Measurements from ENCODE around the gene CCL24. TPM values are rescaled to one million over a fixed set of nuclear protein-coding genes. Genes with fewer than 3 reads are reported as not detected.
"Not testable (repeated sequence)": the region's sequence is repeated elsewhere in the genome, so short reads cannot be mapped to it uniquely, and the experiment has no call there.

Gene CCL24
- total RNA-seq, 1 experiment from 2014 or later = not detected

DNA sequence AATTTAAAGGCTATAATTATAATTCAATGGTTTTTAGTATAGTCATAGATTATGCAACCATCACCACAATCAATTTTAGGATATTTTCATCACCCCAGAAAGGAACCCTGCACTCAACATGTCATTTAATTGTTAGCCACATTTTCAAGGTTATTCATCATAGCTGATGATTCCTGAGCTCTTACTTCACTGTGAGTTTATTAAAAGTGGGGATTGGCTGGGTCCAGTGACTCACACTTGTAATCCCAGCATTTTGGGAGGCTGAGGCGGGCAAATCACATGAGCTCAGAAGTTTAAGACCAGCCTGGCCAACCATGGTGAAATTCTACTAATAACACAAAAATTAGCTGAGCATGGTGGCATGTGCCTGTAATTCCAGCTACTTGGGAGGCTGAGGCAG, 42.4 kb downstream of the CCL24 start (continued):
- TF ChIP-seq GRHL2 (CRISPR knock-in tag; IDR thresholded peaks at IDR 0.05; ENCODE audit: insufficient replicate concordance, severe bottlenecking) = no peak
- TF ChIP-seq FOXJ3 (CRISPR knock-in tag; IDR thresholded peaks at IDR 0.05; ENCODE audit: borderline replicate concordance) = no peak
- no peak for TF ChIP-seq TEAD4 (CRISPR knock-in tag; IDR thresholded peaks at IDR 0.05)
- TF ChIP-seq ZNF671 (CRISPR knock-in tag; IDR thresholded peaks at IDR 0.05) = no peak
- no peak for TF ChIP-seq GTF2I (CRISPR knock-in tag; conservative IDR thresholded peaks at IDR 0.05)

DNA sequence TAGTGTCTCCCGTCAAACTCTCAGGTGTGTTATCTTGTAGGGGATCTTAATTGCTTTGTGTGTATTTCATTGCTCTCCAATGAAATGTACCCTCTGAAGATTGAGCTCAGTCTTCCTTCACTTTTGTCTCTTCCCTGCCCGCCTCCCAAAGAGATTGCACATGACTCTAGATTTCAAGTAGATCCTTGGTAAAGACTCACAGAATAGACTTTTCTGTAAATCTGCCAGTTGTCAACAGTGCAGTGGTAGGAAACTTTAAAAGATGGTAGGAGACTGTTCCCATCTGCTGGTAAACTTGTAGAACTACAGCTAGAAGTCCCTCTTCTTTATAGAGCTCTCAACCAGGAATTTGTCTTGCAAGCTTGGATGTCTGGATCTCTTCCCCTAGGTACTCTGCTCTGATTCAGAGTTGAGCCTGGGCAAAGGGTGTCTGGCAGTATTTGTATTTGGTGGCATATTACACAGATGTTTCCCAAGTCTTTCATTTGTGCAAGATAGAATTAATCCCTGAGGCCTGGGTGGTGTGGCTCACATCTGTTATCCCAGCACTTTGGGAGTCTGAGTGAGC, 51.2 kb downstream of the CCL24 start:
- ATAC-seq = peak; percentile 95
- Mint-ChIP-seq H3K36me3 (no peaks in the 10 kb centered on the region), H3K27ac (peak overlapping the region; percentile 22; the same call in 1 of the 2 replicates), H3K4me3 (no peak overlapping the region), H3K27me3 (ENCODE audit: low read depth) (no peaks in the 10 kb centered on the region; the same call in 1 of the 2 replicates), H3K9me3 (peaks cover 9% of the 10 kb centered on the region), H3K4me1 (peaks cover 2% of the 10 kb centered on the region)
- POLR2A ChIA-PET = no interaction called here
- TF ChIP-seq, protein P1, sequence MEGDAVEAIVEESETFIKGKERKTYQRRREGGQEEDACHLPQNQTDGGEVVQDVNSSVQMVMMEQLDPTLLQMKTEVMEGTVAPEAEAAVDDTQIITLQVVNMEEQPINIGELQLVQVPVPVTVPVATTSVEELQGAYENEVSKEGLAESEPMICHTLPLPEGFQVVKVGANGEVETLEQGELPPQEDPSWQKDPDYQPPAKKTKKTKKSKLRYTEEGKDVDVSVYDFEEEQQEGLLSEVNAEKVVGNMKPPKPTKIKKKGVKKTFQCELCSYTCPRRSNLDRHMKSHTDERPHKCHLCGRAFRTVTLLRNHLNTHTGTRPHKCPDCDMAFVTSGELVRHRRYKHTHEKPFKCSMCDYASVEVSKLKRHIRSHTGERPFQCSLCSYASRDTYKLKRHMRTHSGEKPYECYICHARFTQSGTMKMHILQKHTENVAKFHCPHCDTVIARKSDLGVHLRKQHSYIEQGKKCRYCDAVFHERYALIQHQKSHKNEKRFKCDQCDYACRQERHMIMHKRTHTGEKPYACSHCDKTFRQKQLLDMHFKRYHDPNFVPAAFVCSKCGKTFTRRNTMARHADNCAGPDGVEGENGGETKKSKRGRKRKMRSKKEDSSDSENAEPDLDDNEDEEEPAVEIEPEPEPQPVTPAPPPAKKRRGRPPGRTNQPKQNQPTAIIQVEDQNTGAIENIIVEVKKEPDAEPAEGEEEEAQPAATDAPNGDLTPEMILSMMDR (IDR thresholded peaks at IDR 0.05) = peak; percentile 40; the same call in 1 of the 2 replicates
- TF ChIP-seq GABPB1 (CRISPR knock-in tag; IDR thresholded peaks at IDR 0.05) = no peak
- CTCF ChIA-PET = interaction anchor here (0.6 to 1.7 kb wide), 37 partner anchors 9 to 409 kb away, joined by 3 to 25 read pairs (median 5); partner anchors contain the start of gene POM121C
- no peak for DNase-seq (ENCODE audit: low spot score)

DNA sequence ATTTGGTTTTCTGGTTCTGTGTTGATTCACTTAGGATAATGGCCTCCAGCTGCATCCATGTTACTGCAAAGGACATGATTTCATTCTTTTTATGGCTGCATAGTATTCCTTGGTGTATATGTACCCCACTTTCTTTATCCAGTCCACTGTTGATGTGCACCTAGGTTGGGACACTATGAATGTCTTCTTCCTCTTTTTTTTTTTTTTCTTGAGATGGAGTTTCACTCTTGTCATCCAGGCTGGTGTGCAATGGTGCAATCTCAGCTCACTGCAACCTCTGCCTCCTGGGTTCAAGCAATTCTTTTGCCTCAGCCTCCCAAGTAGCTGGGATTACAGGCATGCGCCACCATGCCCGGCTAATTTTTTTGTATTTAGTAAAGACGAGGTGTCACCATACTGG, 51.8 kb downstream of the CCL24 start:
- H3K4me3 Mint-ChIP-seq; H3K4me1 Mint-ChIP-seq; H3K27ac Mint-ChIP-seq; H3K9me3 Mint-ChIP-seq; H3K27me3 Mint-ChIP-seq (ENCODE audit: low read depth); ATAC-seq; H3K36me3 Mint-ChIP-seq; POLR2A ChIA-PET; DNase-seq (ENCODE audit: low spot score): not testable (repeated sequence)
- CTCF ChIA-PET = interaction anchor here (1.0 to 1.7 kb wide), 13 partner anchors 9 to 276 kb away, joined by 3 to 25 read pairs (median 5); partner anchors contain the start of gene POM121C

Other genes starting within 250 kb of the CCL24 start
- gene HIP1, start 74.9 kb downstream of the CCL24 start, total RNA-seq (2021) = 75.8 to 86.3 TPM (median 85.0 TPM) in 3 replicates
- gene CCL26, start 41.6 kb downstream of the CCL24 start, total RNA-seq (2021) = 9.8 to 19.5 TPM (median 18.5 TPM) in 3 replicates
- 31.4 to 35.5 TPM (median 34.3 TPM) in 3 replicates for gene RHBDD2, start 65.2 kb upstream of the CCL24 start, total RNA-seq (2021)
- gene POR, start 101.3 kb upstream of the CCL24 start, total RNA-seq (2021) = 151 to 178 TPM (median 169 TPM) in 3 replicates
- 20.1 to 23.0 TPM (median 21.9 TPM) in 3 replicates for gene TMEM120A, start 180.8 kb upstream of the CCL24 start, total RNA-seq (2021)
- gene STYXL1, start 234.2 kb upstream of the CCL24 start, total RNA-seq (2021) = 21.3 to 28.2 TPM (median 27.8 TPM) in 3 replicates
- gene MDH2, start 234.3 kb upstream of the CCL24 start, total RNA-seq (2021) = 298 to 333 TPM (median 313 TPM) in 3 replicates